OCI-LY3 (cell line): ENCODE results near the gene INSIG1.

Source experiments
- EZH2phosphoT487 ChIP-seq: fragments of 200-600 bp; shearing (Covaris generic); IDR thresholded peaks from 2 replicates; pipeline ENCODE4 v1.6.1; 2018; ENCODE audit warnings: antibody characterized with exemption, mixed run types, low read depth
- TF ChIP-seq, protein P1 (sequence below): fragments of 200-600, 300-600 bp; sonication (generic); IDR thresholded peaks from 2 replicates; pipeline ENCODE4 v1.5.1; 2014; ENCODE audit warnings: antibody characterized with exemption, low read length, low read depth

DNA sequence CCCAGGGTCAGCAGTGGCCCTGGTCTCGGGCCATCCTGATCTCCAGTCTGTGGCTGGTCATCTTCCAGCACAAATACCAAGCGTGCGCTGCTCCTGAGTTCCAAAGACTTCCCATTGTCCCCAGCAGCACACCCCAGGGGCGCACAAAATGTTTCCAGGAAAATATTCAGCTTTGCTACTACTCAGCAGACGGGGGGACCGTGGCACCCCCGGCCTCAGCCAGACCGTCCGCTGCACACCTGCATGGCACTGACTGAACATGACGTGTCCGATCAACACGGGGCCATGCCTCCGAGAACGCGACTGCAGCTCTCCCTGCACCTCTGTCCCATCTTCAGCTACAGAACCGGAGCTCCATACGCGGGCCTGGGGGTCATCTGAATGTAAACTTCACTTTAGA lies 9.6 kb upstream of the INSIG1 start:
- TF ChIP-seq, protein P1, sequence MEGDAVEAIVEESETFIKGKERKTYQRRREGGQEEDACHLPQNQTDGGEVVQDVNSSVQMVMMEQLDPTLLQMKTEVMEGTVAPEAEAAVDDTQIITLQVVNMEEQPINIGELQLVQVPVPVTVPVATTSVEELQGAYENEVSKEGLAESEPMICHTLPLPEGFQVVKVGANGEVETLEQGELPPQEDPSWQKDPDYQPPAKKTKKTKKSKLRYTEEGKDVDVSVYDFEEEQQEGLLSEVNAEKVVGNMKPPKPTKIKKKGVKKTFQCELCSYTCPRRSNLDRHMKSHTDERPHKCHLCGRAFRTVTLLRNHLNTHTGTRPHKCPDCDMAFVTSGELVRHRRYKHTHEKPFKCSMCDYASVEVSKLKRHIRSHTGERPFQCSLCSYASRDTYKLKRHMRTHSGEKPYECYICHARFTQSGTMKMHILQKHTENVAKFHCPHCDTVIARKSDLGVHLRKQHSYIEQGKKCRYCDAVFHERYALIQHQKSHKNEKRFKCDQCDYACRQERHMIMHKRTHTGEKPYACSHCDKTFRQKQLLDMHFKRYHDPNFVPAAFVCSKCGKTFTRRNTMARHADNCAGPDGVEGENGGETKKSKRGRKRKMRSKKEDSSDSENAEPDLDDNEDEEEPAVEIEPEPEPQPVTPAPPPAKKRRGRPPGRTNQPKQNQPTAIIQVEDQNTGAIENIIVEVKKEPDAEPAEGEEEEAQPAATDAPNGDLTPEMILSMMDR: no peak
- no peak for TF ChIP-seq EZH2phosphoT487
